Hepatocyte (in vitro differentiated cells): Measurements from ENCODE around the gene CRYGS. TPM values are rescaled to one million over a fixed set of nuclear protein-coding genes. Genes with fewer than 3 reads are reported as not detected.

Experiments
- DNase-seq: peaks from one replicate; pipeline ENCODE4 v3.0.0-alpha.2; 2016; ENCODE audit warnings: low spot score
- H2AFZ ChIP-seq: fragments of 200-600 bp; sonication (generic); 2 replicates; pipeline ENCODE4 v1.6.0; 2016; ENCODE audit warnings: antibody characterized with exemption, mild to moderate bottlenecking
- H3K27ac ChIP-seq: fragments of 200-600 bp; sonication (generic); 2 replicates; pipeline ENCODE4 v1.5.1; 2016; ENCODE audit warnings: mild to moderate bottlenecking
- H3K27me3 ChIP-seq: fragments of 200-600 bp; sonication (generic); 2 replicates; pipeline ENCODE4 v1.6.1; 2016
- H3K36me3 ChIP-seq: fragments of 200-600 bp; sonication (generic); replicated peaks from 2 replicates; pipeline ENCODE4 v1.5.1; 2016; ENCODE audit warnings: low read depth; ENCODE audit not compliant: insufficient read depth
- H3K4me1 ChIP-seq: fragments of 200-600 bp; sonication (generic); 2 replicates; pipeline ENCODE4 v1.5.1; 2016; ENCODE audit warnings: mild to moderate bottlenecking, moderate library complexity; ENCODE audit not compliant: insufficient read depth
- H3K4me2 ChIP-seq: fragments of 200-600 bp; sonication (generic); 2 replicates; pipeline ENCODE4 v1.6.0; 2016
- H3K4me3 ChIP-seq: fragments of 200-600 bp; sonication (generic); 2 replicates; pipeline ENCODE4 v1.5.1; 2016; ENCODE audit warnings: mild to moderate bottlenecking
- H3K79me2 ChIP-seq: fragments of 200-600 bp; sonication (generic); 2 replicates; pipeline ENCODE4 v1.6.0; 2017; ENCODE audit warnings: mild to moderate bottlenecking
- H3K9me2 ChIP-seq: fragments of 200-600 bp; sonication (generic); replicated peaks from 2 replicates; pipeline ENCODE4 v1.6.0; 2017; ENCODE audit warnings: mild to moderate bottlenecking; ENCODE audit not compliant: insufficient read depth
- H3K9me3 ChIP-seq: fragments of 200-600 bp; sonication (generic); 2 replicates; pipeline ENCODE4 v1.5.1; 2016; ENCODE audit warnings: low read depth, mild to moderate bottlenecking
- H4K20me1 ChIP-seq: fragments of 200-600 bp; sonication (generic); 2 replicates; pipeline ENCODE4 v1.6.0; 2016; ENCODE audit warnings: mild to moderate bottlenecking; ENCODE audit not compliant: insufficient read depth, poor library complexity, severe bottlenecking
- EZH2 ChIP-seq: fragments of 200-600 bp; sonication (generic); IDR thresholded peaks from 2 replicates; pipeline ENCODE4 v1.6.1; 2016; ENCODE audit warnings: antibody characterized with exemption, mild to moderate bottlenecking, borderline replicate concordance
- EZH2phosphoT487 ChIP-seq: fragments of 200-600 bp; sonication (generic); IDR thresholded peaks from one replicate; pipeline ENCODE4 v1.6.1; 2018; ENCODE audit warnings: antibody characterized with exemption, mild to moderate bottlenecking, low read depth, moderate library complexity; ENCODE audit not compliant: unreplicated experiment, severe bottlenecking
- whole genome bisulfite sequencing: methylation state at CpG from one replicate; pipeline ENCODE4 v1.1.6; 2016; ENCODE audit warnings: low lambda C conversion rate; ENCODE audit errors: missing lambda C conversion rate; 5-methylcytosine and 5-hydroxymethylcytosine counted together
- polyA plus RNA-seq: library from polyadenylated mRNA; unstranded; fragments of >200 nt; fragmentation: Nextera tagmentation; extraction: Ambion mirVana; gene quantifications from 2 replicates; pipeline ENCODE4 v1.2.1, GENCODE V29; 2016
- total RNA-seq: library from RNA; depleted of rRNA; stranded (reverse); fragments of >200 nt; gene quantifications from 2 replicates; pipeline ENCODE4 v1.2.3, GENCODE V29; 2014
- TF ChIP-seq, protein P1 (sequence below): fragments of 200-600 bp; sonication (generic); IDR thresholded peaks from 2 replicates; pipeline ENCODE4 v1.5.1; 2016; ENCODE audit warnings: antibody characterized with exemption, mild to moderate bottlenecking; ENCODE audit not compliant: poor library complexity

Gene CRYGS
- total and polyA plus RNA-seq, 2 experiments from 2014 or later: 0.89 to 1.9 TPM

DNA sequence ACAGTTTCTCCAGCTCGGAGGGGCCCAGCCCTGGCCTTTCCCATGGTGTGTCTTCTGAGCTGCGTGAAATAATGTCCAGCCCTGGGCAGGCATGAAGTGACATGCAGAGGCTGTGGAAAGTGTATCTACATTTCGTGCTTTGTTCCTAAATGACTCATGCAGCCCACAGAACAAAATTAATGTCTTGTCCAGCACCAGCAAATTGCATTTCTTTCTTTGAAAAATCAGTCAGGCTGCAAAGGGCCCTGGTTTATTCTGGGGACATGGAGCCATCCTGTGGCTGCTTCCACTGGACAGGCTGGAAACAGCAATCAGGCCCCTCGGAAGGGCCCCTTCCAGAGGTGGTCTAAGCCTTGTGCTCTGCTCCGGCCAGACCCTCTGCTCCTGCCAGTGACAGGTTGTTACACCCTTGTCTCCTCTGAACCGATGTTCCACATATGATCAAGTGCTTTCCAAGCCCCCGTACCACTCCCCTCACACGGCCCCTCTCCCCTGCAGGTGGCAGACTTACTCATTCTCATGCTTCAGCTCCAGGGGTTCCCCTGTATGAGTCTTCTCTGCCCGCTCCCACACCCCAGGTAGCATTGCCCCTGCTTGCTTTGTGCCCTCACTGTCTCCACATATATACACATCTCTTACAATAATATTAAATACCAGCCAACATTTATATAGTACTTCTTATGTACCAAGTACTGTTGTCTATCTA lies 33.7 kb downstream of the CRYGS start:
- 72% methylated on average over 9 of the region's 9 CpGs for WGBS
- TF ChIP-seq EZH2phosphoT487 (no peak), EZH2 (no peak)
- TF ChIP-seq, protein P1, sequence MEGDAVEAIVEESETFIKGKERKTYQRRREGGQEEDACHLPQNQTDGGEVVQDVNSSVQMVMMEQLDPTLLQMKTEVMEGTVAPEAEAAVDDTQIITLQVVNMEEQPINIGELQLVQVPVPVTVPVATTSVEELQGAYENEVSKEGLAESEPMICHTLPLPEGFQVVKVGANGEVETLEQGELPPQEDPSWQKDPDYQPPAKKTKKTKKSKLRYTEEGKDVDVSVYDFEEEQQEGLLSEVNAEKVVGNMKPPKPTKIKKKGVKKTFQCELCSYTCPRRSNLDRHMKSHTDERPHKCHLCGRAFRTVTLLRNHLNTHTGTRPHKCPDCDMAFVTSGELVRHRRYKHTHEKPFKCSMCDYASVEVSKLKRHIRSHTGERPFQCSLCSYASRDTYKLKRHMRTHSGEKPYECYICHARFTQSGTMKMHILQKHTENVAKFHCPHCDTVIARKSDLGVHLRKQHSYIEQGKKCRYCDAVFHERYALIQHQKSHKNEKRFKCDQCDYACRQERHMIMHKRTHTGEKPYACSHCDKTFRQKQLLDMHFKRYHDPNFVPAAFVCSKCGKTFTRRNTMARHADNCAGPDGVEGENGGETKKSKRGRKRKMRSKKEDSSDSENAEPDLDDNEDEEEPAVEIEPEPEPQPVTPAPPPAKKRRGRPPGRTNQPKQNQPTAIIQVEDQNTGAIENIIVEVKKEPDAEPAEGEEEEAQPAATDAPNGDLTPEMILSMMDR: no peak
- DNase-seq: no peak

DNA sequence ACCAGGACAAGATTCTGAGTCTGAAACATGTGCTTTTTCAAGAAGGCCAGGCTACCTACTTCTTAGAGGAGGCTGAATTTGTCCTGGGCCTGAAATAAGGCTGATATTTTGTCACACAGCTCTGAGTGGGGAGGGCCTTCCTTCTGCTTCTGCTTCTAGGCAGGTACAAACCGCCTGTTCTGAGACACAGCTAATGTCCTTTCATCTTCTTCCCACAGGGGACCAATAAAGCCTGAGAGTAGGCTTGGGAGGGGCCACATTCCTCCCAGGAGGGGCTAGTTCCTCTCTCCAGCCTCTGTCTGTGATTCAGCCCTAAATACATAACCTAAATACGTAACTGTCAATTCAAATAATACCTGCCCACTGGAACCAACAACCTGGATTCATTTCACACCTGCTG lies 34.8 kb downstream of the CRYGS start:
- no peak for DNase-seq
- Histone ChIP-seq H3K4me1 (no peaks in the 10 kb centered on the region), H3K9me3 (no peaks in the 10 kb centered on the region), H3K27ac (no peak overlapping the region), H3K9me2 (no peaks in the 10 kb centered on the region), H3K4me3 (no peak overlapping the region), H3K4me2 (no peak overlapping the region), H3K27me3 (peaks cover 9% of the 10 kb centered on the region), H3K36me3 (no peaks in the 10 kb centered on the region), H3K79me2 (no peaks in the 10 kb centered on the region), H4K20me1 (no peaks in the 10 kb centered on the region), H2AFZ (no peak overlapping the region)
- WGBS: 70% methylated on average over 2 of the region's 2 CpGs
- TF ChIP-seq, protein P1: no peak
- no peak for TF ChIP-seq EZH2phosphoT487
- TF ChIP-seq EZH2: no peak

More for the DNA sequence above, 33.7 kb downstream of the CRYGS start:
- Histone ChIP-seq H3K79me2 (no peaks in the 10 kb centered on the region), H3K27me3 (peaks cover 9% of the 10 kb centered on the region), H3K9me3 (no peaks in the 10 kb centered on the region), H3K9me2 (no peaks in the 10 kb centered on the region), H2AFZ (no peak overlapping the region), H4K20me1 (no peaks in the 10 kb centered on the region), H3K4me1 (no peaks in the 10 kb centered on the region), H3K36me3 (no peaks in the 10 kb centered on the region), H3K27ac (no peak overlapping the region), H3K4me2 (no peak overlapping the region), H3K4me3 (no peak overlapping the region)

DNA sequence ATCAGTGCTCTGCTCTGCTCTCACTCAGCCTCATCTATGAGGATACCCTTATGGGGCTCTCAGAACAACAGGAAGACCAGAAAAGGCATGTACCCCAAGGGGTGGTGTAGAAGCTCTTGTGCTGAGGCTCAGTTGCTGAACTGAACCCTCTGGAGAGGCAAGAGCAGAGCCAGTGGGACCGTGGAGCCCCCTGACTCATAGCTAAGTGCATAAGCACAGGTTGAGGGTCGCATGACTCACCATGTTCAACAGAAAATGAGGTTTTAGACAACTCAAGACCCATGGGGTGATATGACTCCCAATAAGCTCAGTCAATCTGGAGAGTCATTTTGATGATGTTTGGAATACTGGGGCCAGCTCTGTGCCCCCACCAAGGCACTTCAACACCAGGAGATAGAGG lies 37.3 kb downstream of the CRYGS start:
- H3K4me3 ChIP-seq: no peak overlapping the region
- no peaks in the 10 kb centered on the region for H3K4me1 ChIP-seq
- no peaks in the 10 kb centered on the region for H3K9me3 ChIP-seq
- DNase-seq: no peak
- no peaks in the 10 kb centered on the region for H3K36me3 ChIP-seq
- no peak overlapping the region for H3K27ac ChIP-seq
- H4K20me1 ChIP-seq: no peaks in the 10 kb centered on the region
- no peak overlapping the region for H2AFZ ChIP-seq
- no peak for TF ChIP-seq EZH2
- H3K9me2 ChIP-seq: no peaks in the 10 kb centered on the region
- 63% methylated on average over 2 of the region's 2 CpGs for WGBS
- H3K27me3 ChIP-seq: no peaks in the 10 kb centered on the region
- H3K79me2 ChIP-seq: no peaks in the 10 kb centered on the region
- no peak overlapping the region for H3K4me2 ChIP-seq

DNA sequence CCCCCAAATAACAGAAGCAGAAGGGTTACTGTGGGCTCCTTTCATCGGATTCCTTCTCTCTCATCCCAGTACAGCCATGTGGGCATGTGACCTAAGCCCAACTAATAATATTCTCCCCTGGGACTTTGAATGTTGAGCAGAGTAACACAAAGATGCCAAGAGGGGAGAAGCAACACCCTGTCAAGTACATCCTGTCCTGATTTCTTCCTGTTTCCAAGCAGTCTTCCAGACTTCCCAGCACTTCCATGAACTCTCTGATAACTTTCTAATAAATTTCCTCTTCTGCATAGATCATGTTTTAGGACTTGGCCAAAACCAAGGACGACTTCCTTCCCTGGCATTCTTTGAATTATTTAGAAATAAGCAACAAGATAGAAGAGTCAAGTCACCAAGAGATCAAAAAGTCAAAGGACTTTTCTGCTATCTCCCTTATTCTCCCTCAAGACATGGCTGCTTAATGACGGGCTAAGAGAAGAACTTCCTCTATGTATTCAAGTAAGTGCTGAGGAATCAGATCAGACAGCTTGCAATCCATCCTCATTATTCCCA lies 37.9 kb downstream of the CRYGS start:
- Histone ChIP-seq H3K27ac (no peak overlapping the region), H3K36me3 (no peaks in the 10 kb centered on the region), H3K9me3 (no peaks in the 10 kb centered on the region), H3K9me2 (no peaks in the 10 kb centered on the region), H3K79me2 (no peaks in the 10 kb centered on the region), H4K20me1 (no peaks in the 10 kb centered on the region), H3K4me1 (no peaks in the 10 kb centered on the region), H3K27me3 (no peaks in the 10 kb centered on the region), H3K4me3 (no peak overlapping the region), H3K4me2 (no peak overlapping the region), H2AFZ (no peak overlapping the region)
- no peak for TF ChIP-seq EZH2
- TF ChIP-seq EZH2phosphoT487: no peak
- TF ChIP-seq, protein P1: no peak
- 76% methylated on average over 3 of the region's 3 CpGs for WGBS
- DNase-seq: no peak
